HG02840 (cell line): ENCODE measurements around the gene KRTAP21-3.
"Not testable (repeated sequence)": the region's sequence is repeated elsewhere in the genome, so short reads cannot be mapped to it uniquely, and the experiment has no call there.

Experiments used
- ATAC-seq: cut with Tn5 transposase; IDR thresholded peaks from one replicate; pipeline ENCODE4 v1.9.1; 2021; ENCODE audit warnings: mild to moderate bottlenecking, moderate library complexity, moderate number of reproducible peaks; ENCODE audit not compliant: unreplicated experiment, low FRiP score

KRTAP21-3 gene

GRCh38 chr21:30718239-30718909, at the start of gene KRTAP21-3:
TSS of gene KRTAP21-3 (minus strand) at chr21:30718777. CDS start at chr21:30718759, 18 bp downstream.
- no peak for ATAC-seq

GRCh38 chr21:30760776-30761175, 42.2 kb upstream of the KRTAP21-3 start:
- no peak for ATAC-seq

- ATAC-seq, result no peak
These were observed 39.7 kb upstream of the KRTAP21-3 start for GRCh38 chr21:30758306-30758705.

GRCh38 chr21:30755328-30755727, 36.8 kb upstream of the KRTAP21-3 start, which contains the start of gene KRTAP21-1:
TSS of gene KRTAP21-1 (minus strand) at chr21:30755428. CDS start at chr21:30755378, 50 bp downstream.
- not testable (repeated sequence) for ATAC-seq

- no peak for ATAC-seq
These were observed 28.6 kb upstream of the KRTAP21-3 start, which contains the start of gene KRTAP21-2 for GRCh38 chr21:30747159-30747558. TSS of gene KRTAP21-2 (minus strand) at chr21:30747259. CDS start at chr21:30747202, 57 bp downstream.

GRCh38 chr21:30740462-30740861, 21.9 kb upstream of the KRTAP21-3 start:
- ATAC-seq, result no peak

- ATAC-seq, result no peak
These were observed 14.4 kb upstream of the KRTAP21-3 start for GRCh38 chr21:30733026-30733425.

- no peak for ATAC-seq
These were observed 8.1 kb upstream of the KRTAP21-3 start for GRCh38 chr21:30726726-30727125.

- no peak for ATAC-seq
These were observed 824 bp upstream of the KRTAP21-3 start for GRCh38 chr21:30719401-30719800.

GRCh38 chr21:30717105-30717504, 1.5 kb downstream of the KRTAP21-3 start:
- no peak for ATAC-seq

- ATAC-seq, result no peak
These were observed 3.6 kb downstream of the KRTAP21-3 start for GRCh38 chr21:30714946-30715345.

GRCh38 chr21:30714456-30714855, 4.1 kb downstream of the KRTAP21-3 start:
- no peak for ATAC-seq

- ATAC-seq, result no peak
These were observed 4.8 kb downstream of the KRTAP21-3 start for GRCh38 chr21:30713766-30714165.

- ATAC-seq, result no peak
These were observed 8.1 kb downstream of the KRTAP21-3 start for GRCh38 chr21:30710499-30710898.

- ATAC-seq, result no peak
These were observed 11.2 kb downstream of the KRTAP21-3 start for GRCh38 chr21:30707409-30707808.

GRCh38 chr21:30695956-30696355, 22.6 kb downstream of the KRTAP21-3 start:
- no peak for ATAC-seq

GRCh38 chr21:30689822-30690221, 28.8 kb downstream of the KRTAP21-3 start:
- ATAC-seq, result no peak

GRCh38 chr21:30684506-30684905, 34.1 kb downstream of the KRTAP21-3 start:
- ATAC-seq, result no peak

- ATAC-seq, result no peak
These were observed 38.0 kb downstream of the KRTAP21-3 start for GRCh38 chr21:30680586-30680985.

- ATAC-seq, result no peak
These were observed 41.8 kb downstream of the KRTAP21-3 start for GRCh38 chr21:30676737-30677136.

- ATAC-seq, result no peak
These were observed 44.3 kb downstream of the KRTAP21-3 start for GRCh38 chr21:30674312-30674711.

GRCh38 chr21:30672985-30673650, 45.5 kb downstream of the KRTAP21-3 start:
- no peak for ATAC-seq
